ENCODE results near the gene VSTM4.

The VSTM4 gene

GRCh38 chr10:49090696-49091380 lies 24.5 kb downstream of the VSTM4 start:
- no peak for DNase-seq

GRCh38 chr10:49090189-49090575 lies 25.1 kb downstream of the VSTM4 start:
- no peak for DNase-seq

- DNase-seq, result no peak
Observed at GRCh38 chr10:49089557-49090188, 25.6 kb downstream of the VSTM4 start.

GRCh38 chr10:49089152-49089551 lies 26.2 kb downstream of the VSTM4 start:
- no peak for DNase-seq

GRCh38 chr10:49086889-49087288 lies 28.4 kb downstream of the VSTM4 start:
- no peak for DNase-seq

GRCh38 chr10:49083261-49083660 lies 32.1 kb downstream of the VSTM4 start:
- DNase-seq, result no peak

- DNase-seq, result no peak
Observed at GRCh38 chr10:49082766-49083165, 32.6 kb downstream of the VSTM4 start.

GRCh38 chr10:49081547-49082275 lies 33.6 kb downstream of the VSTM4 start:
- DNase-seq, result no peak

- DNase-seq, result no peak
Observed at GRCh38 chr10:49080965-49081364, 34.4 kb downstream of the VSTM4 start.

GRCh38 chr10:49080071-49080470 lies 35.3 kb downstream of the VSTM4 start:
- no peak for DNase-seq

GRCh38 chr10:49079499-49079898 lies 35.8 kb downstream of the VSTM4 start:
- no peak for DNase-seq

- DNase-seq, result no peak
Observed at GRCh38 chr10:49079072-49079471, 36.2 kb downstream of the VSTM4 start.

GRCh38 chr10:49078433-49078832 lies 36.9 kb downstream of the VSTM4 start:
- DNase-seq, result no peak

- no peak for DNase-seq
Observed at GRCh38 chr10:49076741-49077521, 38.4 kb downstream of the VSTM4 start.

- DNase-seq, result no peak
Observed at GRCh38 chr10:49076319-49076718, 39.0 kb downstream of the VSTM4 start.

- DNase-seq, result no peak
Observed at GRCh38 chr10:49075743-49076142, 39.6 kb downstream of the VSTM4 start.

GRCh38 chr10:49074836-49075682 lies 40.3 kb downstream of the VSTM4 start:
- no peak for DNase-seq

GRCh38 chr10:49072166-49072885 lies 43.0 kb downstream of the VSTM4 start:
- DNase-seq, result no peak

- no peak for DNase-seq
Observed at GRCh38 chr10:49071160-49071761, 44.1 kb downstream of the VSTM4 start.

- no peak for DNase-seq
Observed at GRCh38 chr10:49070701-49071100, 44.6 kb downstream of the VSTM4 start.

GRCh38 chr10:49068672-49069217 lies 46.6 kb downstream of the VSTM4 start:
- no peak for DNase-seq
